Activated CD4-positive, CD25-positive, alpha-beta regulatory T cell treated with anti-CD3 and anti-CD28 coated beads, Interleukin-2, amount 50 U/mL, for 24 hours (primary cell): Measurements from ENCODE around the gene LRRC10B.
A peak's percentile ranks its signal among the peaks of the same experiment; 100 is the strongest.

ENCODE experiments used
- ATAC-seq, 2 donors: fragments of 150-1000 bp; cut with Tn5 transposase; one replicate each; pipeline ENCODE4 v1.10.0; 2021; ENCODE audit warnings: mild to moderate bottlenecking in 1 of 2, moderate library complexity in 1 of 2

LRRC10B gene

GRCh38 chr11:61487342-61488025 is 21.1 kb upstream of the LRRC10B start:
- ATAC-seq: no peak

- ATAC-seq: no peak
These were observed 19.8 kb upstream of the LRRC10B start for GRCh38 chr11:61488651-61489291.

DNA sequence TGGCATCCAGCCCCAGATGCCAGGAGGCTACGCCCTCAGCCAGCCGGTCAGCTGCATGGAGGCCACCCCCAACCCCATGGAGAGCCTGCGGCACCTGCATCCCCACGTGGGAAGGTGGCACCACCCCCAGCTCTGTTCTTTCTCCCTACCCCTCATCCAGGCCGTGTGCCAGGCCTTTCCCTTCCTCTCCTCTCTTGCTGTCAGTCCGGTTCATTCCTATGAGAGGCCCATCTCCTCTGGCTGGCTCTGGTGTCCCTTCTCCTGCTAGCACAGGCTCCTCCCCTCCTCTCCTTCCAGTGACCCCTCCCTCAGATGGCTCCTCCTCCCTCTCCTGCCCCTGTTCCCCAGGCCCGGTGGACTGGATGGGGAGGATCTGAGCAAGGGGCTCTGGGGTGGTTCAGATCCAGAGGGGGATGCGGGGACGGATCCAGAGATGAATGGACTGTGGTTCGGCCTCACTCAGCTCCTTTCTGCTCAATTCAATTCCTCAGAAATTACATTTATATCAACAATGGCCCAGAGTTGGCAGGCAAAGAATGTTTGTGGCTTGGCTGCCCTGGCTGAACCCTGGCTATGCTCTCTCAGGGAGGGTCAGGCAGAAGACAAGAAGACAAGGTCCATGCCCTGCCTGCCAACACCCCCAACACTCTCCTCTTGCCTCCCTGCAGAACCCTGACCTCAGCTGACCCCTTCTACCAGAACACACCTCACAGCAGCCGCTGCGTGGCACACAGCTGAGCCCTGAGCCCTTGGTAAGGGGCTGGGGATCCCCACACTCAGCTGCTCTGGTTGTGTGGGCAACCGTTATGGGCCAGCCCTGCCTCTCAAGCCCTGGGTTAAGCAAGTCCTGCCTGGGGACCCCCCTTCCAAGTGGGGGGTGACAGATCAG is 18.5 kb upstream of the LRRC10B start:
- no peak for ATAC-seq

- ATAC-seq: no peak
These were observed 16.7 kb upstream of the LRRC10B start for GRCh38 chr11:61491736-61492395.

GRCh38 chr11:61494381-61494961 is 14.1 kb upstream of the LRRC10B start:
- ATAC-seq: no peak

DNA sequence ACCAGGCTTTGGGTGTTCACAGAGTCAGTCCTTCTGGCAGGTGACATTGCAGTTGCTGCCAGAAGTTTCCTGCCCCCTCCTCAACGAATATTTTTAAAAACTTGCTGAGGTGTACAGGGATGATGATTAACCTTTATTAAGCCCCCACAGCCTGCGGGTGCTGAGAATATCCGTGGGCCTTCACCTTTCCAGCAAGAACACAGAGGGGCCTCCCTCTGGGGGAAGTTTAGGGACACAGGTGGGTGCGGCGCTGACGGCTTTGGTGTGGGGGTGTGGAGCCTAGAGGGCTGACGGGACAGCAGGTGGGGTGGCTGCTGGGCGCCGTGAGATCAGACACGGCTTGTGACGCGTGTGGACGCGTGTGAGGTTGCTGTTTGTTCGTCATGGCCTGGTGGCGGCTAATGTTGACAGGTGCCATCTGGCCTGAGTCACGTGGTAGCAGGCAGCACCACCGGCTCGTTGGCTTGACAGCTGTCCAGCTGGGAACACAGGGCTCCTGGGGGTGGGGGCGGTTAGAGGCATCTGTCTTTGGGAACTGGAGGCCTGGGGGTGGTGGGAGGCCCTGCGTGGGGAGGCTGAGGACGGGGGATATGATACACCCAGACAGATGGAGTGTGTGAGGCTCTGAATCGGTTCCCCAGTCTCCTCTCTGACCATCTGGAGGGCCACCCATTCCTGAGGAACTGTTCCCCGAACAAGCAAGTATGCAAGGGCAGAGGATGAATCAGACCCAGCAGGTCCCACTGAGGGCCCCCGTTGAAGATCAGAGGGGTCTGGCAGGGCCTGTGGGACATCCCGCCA is 12.5 kb upstream of the LRRC10B start:
- ATAC-seq: no peak

GRCh38 chr11:61496602-61497400 is 11.7 kb upstream of the LRRC10B start:
- no peak for ATAC-seq

DNA sequence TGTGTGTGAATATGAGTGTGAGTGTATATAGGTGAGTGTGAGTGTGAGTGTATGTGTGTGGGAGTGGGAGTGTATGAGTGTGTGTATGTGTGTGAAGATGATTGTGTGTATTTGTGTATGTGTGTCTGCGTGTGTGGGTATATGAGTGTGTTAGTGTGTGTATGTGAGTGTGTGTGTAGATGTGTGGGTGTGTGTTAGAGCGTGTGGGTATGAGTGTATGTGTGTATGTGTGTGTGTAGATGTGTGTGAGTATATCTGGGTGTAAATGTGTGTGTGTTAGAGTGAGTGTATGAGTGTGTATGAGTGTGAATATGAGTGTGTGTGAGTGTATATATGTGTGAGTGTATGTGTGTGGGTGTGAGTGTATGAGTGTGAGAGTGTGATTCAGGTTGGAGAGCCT is 11.1 kb upstream of the LRRC10B start:
- ATAC-seq: no peak

- no peak for ATAC-seq
These were observed 10.7 kb upstream of the LRRC10B start for GRCh38 chr11:61497876-61498275.

- no peak for ATAC-seq
These were observed 9.7 kb upstream of the LRRC10B start for GRCh38 chr11:61498767-61499341.

DNA sequence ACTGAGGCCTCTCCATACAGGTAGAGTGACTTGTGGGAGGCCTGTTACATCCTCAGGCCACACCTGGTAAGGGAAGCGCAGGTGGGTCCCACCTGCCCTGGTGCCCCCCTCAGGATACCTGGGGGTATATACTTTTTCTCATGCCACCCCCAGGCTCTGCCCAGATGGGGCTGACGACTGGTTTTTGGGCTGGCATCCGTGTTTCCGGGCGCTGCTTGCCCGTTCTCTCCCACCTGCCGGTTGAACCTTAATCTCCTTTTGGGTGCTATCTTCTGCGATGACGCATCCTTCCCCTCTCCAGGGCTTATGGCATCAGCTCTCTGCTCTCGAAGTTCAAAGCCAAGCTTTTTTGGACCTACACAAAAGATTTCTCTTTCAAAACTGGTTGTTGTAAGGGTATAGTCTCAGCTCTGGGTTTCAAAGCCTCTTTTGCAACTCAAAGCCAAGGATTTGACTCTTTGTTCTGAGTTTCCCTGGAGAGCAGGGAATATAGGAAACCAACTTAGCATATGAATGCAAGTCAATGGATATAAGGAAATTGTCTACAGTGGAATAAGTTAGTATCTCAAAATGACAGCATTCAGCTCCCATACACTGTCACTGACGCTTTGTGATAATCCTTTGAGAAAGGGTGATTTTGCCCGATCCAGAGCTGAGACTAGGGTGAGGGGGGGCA is 8.6 kb upstream of the LRRC10B start:
- no peak for ATAC-seq

- ATAC-seq: no peak
These were observed 6.0 kb upstream of the LRRC10B start for GRCh38 chr11:61502522-61502921.

- ATAC-seq: no peak
These were observed 5.3 kb upstream of the LRRC10B start for GRCh38 chr11:61503135-61503770.

DNA sequence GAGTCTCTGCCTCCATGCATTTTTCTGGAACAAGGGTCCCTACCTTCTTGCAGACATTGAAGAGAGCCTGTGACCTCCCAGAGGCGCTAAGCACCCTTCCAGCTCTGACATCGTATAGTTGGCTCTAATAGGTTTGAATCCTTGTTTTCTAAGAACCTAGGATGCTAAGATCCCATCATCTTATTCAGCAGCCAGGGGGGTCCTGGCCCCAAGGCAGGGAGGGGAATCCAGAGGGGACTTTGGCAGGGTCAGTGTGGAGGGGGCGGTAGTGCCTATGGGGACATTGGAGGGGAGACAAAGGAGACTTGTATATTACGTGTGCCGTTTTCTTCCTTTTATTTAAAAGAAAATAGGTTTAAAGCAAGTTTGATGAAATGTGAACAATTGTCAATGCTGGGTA is 3.4 kb upstream of the LRRC10B start:
- no peak for ATAC-seq

- no peak for ATAC-seq
These were observed 2.9 kb upstream of the LRRC10B start for GRCh38 chr11:61505640-61506155.

- no peak for ATAC-seq
These were observed 1.4 kb upstream of the LRRC10B start for GRCh38 chr11:61507012-61507768.

GRCh38 chr11:61509043-61510029 is 787 bp downstream of the LRRC10B start:
- peak; percentile 78 to 81 for ATAC-seq
